ENCODE data around the gene ASNSD1. TPM values are rescaled to one million over a fixed set of nuclear protein-coding genes. Genes with fewer than 3 reads are reported as not detected.
"Not testable (repeated sequence)": the region's sequence is repeated elsewhere in the genome, so short reads cannot be mapped to it uniquely, and the experiment has no call there.

The ASNSD1 gene
- polyA plus RNA-seq, 3 donors: 62.3 to 66.3 (median 66.0) TPM

DNA sequence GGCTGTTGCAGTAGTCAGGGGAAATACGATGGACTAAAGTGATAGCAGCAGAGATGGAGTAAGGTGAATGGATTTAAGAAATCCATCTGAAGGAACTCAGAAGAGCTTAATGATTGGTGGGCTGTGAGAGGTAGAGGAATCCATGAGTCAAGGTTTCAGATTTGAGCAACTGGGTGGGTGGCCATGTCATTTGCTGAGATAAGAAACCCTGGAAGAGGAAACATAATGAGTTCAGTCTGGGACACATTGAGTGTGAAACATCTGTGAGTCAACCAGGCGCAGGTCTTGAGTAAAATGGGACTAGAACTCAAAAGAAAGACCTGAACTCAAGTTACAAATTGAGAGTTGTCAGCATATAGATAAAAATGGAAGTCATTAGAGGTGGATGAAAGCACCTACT lies 19.7 kb upstream of the ASNSD1 start:
- no peak for DNase-seq (ENCODE audit: low read depth in 3 of 3, low spot score in 2 of 3)

DNA sequence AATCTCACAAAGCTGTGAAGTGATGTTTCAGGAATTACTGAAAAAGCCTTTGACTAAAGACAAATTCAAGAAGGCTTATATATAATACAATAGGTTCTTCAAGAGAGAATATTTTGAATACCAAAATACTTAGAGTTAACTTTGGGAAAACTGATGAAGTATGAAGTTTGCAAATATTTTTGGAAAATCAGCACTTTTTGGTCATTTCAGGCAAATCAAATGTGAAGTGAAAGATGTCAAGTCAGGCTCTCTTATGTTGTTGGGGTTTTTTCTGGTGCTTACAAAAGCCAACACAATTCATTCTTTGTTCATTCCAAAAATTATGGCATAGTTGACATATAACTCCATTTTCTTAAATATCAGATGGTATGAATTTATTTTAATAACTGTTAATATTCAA lies 14.7 kb upstream of the ASNSD1 start:
- no peak for DNase-seq (ENCODE audit: low read depth in 3 of 3, low spot score in 2 of 3)

DNA sequence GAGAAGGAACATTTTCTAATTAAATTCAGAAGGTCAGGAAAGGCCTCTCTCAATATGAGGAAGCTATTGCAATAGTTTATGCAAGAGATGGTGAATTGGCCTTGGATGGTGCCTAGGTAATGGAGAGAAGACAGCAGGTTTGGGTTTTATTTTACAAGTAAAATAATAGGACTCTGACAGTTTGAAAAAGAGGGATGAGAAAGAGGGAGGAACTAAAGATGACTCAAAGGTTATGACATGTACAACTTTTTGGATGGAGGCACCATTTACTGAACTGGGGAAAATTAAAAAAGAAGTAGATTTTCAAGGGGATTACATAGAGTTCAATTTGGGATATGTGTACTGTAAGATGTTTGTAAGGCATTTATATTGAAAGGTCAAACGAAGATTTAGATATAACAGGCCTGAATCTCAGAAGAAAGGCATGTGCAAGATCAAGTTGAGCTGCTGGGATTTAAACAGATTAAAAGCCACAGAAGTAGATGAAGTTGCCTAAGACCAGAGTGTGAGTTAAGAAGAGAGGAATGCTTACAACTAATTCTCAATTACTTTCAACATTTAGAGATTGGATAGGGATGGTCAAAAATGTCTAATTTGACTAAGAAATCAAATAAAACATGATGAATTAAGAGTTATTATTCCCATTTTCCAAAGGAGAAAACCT lies 12.3 kb upstream of the ASNSD1 start:
- no peak for DNase-seq (ENCODE audit: low read depth in 3 of 3, low spot score in 2 of 3)

DNA sequence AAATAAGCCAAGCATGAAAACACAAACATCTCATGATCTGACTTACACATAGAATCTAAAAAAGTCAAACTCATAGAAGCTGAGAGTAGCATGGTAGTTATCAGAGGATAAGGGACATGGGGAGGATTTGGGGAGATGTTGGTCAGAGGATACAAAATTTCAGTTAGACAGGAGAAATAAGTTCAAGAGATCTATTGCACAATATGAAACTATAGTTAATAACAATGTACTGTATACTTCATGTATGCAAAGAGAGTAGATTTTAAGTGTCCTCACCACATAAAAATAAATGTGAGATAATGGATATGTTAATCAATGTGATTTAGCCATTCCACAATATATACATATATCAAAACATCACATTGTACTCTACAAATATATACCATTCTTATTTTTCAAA lies 10.0 kb upstream of the ASNSD1 start:
- DNase-seq (ENCODE audit: low read depth in 3 of 3, low spot score in 2 of 3): no peak

DNA sequence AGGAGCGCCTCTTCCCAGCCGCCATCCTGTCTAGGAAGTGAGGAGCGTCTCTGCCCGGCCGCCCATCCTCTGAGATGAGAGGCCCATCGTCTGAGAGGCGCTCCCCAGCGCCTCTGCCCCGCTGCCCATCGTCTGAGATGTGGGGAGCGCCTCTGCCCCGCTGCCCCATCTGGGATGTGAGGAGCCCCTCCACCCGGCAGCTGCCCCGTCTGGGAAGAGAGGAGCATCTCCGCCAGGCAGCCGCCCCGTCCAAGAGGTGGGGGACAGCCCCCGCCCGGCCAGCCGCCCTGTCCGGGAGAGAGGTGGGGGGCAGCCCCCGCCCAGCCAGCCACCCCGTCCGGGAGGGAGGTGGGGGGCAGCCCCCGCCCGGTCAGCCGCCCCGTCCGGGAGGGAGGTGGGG lies 7.8 kb upstream of the ASNSD1 start:
- DNase-seq (ENCODE audit: low read depth in 3 of 3, low spot score in 2 of 3): not testable (repeated sequence)

DNA sequence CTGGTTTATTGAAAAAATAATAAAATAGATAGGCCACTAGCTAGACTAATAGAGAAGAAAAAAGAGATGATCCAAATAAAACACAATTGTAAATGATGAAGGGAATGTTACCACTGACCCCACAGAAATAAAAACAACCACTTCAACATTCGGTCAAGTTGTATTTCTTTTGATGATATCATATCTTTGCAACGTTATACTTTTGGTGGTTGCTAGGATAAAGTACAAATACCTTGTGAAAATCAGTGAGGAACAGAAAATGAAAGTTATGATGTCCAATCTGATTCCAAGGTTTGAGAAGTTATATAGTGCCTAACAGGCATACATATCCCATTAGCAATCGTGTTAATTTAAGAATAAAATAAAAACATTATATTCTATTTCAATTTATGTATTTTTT lies 6.6 kb upstream of the ASNSD1 start:
- no peak for DNase-seq (ENCODE audit: low read depth in 3 of 3, low spot score in 2 of 3)

DNA sequence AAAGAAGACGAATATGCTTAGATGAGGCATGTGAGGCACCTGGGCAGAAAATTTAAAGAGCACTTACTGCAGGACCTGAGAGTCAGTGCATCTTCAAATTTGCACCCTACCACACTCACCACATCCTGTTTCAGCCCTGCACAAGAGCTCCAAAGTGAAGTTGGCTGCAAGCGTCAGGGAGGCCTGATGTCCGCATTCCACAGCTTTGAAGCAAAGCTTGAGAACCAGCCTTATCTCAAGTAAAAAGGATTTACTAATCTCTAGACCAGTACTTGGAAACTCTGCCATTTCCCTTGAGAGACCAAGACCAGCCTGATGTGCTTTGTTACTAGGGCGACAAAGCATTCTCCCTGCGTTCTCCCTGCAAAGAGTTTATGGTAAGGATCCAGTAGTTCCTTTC lies 3.4 kb upstream of the ASNSD1 start:
- no peak for DNase-seq (ENCODE audit: low read depth in 3 of 3, low spot score in 2 of 3)

DNA sequence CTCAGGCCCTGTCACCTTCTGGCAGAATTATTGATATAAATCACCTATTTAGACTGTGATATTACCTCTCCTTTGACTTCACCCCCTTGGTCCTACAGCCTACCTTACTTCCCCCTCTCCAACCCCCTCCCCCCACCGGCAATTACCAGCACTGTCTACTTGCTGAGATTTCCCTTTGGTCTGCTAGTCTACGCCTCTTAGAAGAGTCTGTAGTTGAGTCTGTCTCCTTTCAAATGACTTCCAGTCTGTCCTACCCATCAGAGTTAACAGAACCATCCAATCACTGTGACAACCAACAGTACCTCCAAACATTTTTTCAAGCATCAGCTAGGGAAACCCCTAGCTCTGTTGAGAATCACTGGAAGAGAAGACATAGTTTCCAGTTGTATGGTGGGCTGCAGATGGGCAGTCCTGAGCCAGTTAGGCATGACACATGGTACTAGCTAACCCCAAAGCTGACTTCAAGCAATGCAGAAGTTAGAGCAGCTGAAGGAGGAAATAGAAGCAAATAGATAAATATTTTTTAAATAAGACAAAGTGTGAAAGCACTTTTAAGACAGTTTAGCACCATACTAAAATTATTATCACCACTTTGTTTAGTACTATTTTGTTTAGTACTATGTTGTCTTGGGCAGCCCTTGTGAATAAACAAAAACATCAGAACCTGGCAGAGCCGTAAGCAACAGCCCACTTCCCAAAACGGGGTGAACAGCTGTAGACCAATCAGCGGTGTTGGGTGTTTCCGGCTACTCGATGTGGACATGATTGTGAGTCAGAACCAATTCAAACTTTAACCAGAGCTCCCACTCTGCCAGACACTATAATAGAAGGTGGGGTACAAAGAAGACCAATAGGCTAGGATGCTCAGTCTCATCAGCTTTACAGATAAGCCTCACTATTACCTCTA lies 2.7 kb upstream of the ASNSD1 start:
- DNase-seq (ENCODE audit: low read depth in 3 of 3, low spot score in 2 of 3): no peak

DNA sequence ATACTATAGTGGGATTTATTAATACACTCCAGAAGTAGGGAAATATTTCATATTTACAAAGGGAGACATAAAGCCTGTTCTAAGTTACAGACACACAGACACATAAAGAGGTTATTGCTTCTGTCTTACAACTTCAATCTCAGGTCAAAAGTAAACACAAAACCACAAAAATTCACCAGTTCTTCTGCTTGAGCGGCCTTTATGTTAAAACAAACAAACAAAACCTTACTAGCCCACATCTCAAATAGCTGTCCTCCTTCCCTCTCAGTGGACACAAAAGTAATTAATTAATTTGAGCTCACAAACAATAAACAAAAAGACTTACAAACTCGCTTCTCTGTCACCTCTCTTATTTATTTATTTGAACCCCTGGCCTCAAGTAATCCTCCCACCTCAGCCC lies 1.5 kb upstream of the ASNSD1 start:
- no peak for DNase-seq (ENCODE audit: low read depth in 3 of 3, low spot score in 2 of 3)

DNA sequence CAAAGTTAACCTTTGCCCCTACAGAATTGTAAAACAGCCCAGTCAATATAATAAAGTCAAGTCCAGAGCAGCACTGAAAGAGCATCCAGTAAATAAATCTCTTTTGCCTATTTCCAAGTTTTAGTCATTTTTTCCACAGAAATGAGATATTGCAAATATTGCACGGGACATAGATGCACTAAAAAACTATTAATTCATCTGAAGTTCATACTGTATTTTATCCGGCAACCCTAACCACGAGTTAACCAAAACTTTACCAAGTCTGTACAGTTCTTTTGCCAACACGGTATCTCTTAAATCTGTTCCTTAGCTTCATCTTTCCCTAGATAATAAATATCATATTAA lies 484 bp upstream of the ASNSD1 start:
- no peak for DNase-seq (ENCODE audit: low read depth in 3 of 3, low spot score in 2 of 3)

DNA sequence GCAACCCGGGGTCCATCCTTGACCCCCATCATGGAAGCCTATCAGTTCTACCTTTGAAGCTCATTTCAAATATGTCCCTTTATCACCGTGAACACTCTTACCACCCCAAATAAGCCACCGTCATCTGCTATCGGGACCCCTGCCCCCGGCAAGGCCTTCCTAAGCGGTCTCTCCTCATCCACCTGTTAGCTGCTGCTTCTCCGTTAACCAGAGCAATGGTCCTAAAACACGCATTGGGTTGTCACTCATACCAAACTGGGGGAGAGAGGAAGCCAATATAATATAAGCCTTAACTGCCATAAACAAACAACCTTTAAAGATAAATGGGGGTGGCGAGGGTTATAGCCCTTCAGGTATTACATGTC lies 680 bp downstream of the ASNSD1 start:
- no peak for DNase-seq (ENCODE audit: low read depth in 3 of 3, low spot score in 2 of 3)

DNA sequence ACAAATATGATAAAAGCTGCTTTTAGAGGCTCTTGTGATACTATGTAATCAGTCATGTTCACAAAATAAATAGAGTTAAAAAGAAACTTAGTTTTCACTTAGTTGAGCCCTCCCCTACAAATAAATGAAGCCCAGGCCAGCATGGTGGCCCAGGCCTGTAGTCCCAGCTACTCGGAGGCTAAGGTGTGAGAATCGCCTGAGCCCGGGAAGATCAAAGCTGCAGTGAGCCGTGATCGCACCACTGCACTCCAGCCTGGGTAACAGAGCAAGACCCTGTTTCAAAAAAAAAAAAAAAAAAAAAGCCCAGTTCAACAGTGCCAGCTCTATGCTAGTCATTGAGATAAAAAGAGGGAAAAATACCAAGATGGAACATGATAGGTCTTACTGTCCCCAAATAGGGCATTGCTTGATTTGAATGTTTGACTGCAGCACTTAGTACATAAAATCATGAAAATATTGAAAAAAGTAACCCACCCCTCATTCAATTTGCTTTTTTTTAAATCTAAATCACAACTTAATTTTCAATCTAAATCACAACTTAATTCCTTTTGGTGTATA lies 1.5 kb downstream of the ASNSD1 start:
- DNase-seq (ENCODE audit: low read depth in 3 of 3, low spot score in 2 of 3): no peak

DNA sequence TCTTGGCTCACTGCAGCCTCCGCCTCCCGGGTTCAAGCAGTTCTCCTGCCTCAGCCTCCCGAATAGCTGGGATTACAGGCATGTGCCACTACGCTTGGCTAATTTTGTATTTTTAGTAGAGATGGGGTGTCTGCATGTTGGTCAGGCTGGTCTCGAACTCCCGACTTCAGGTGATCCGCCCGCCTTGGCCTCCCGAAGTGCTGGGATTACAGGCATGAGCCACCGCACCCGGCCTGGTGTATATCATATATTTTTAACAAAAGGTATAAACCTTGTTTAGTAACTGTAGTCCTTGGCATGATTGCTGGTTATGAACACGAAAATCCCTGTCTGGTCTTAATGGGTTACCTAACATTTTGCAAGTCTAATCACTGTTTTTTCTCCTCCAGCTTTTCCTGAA lies 2.1 kb downstream of the ASNSD1 start:
- not testable (repeated sequence) for DNase-seq (ENCODE audit: low read depth in 3 of 3, low spot score in 2 of 3)

DNA sequence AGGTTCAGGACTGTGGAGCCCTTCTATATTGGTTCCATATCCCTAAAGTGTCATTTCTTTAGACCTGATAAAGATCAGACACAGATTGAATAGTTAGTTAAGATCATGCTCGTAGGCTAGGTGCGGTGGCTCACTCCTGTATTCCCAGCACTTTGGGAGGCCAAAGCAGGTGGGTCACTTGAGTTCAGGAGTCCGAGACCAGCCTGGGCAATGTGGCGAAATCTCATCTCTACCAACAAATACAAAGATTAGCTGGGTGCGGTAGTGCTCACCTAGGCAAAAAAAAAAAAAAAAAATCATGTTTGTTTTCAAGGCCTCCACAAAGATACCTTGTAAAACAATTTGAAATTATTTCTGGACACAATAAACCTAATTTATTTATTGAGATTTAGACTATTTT lies 8.7 kb downstream of the ASNSD1 start:
- no peak for DNase-seq (ENCODE audit: low read depth in 3 of 3, low spot score in 2 of 3)

DNA sequence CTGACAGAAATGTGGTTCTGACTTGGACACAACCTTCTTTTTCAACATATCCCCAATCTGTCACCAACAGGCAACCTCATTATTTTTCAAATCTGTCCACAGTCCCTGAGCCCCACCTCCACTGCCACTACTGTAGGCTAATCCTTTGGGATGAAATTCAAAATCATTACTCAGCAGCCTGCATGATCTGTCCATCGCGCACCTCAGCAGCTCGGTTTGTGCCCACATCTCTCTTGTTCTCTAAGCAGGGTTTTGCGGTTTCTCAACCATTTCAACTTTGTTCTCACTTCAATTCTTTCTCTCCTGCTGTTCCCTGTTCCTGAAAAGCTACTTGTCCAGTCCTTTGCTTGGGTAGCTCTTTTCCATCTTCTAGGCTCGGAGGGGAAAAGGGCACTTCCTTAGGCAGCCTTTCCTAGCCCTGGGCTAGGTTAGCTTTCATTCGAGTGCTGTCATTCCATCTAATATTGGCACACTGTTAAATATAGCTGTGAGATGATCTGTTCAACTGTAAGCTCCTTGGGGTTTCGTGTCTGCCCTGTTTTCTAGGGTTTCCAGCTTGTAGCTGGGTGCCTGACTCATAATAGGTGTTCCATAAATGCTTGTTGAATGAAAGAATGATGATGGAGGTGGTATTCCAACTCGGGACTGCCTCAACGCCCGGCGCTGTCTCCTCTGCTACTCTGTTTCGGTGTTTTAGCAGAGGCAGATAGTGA lies 12.6 kb downstream of the ASNSD1 start:
- DNase-seq (ENCODE audit: low read depth in 3 of 3, low spot score in 2 of 3): no peak

DNA sequence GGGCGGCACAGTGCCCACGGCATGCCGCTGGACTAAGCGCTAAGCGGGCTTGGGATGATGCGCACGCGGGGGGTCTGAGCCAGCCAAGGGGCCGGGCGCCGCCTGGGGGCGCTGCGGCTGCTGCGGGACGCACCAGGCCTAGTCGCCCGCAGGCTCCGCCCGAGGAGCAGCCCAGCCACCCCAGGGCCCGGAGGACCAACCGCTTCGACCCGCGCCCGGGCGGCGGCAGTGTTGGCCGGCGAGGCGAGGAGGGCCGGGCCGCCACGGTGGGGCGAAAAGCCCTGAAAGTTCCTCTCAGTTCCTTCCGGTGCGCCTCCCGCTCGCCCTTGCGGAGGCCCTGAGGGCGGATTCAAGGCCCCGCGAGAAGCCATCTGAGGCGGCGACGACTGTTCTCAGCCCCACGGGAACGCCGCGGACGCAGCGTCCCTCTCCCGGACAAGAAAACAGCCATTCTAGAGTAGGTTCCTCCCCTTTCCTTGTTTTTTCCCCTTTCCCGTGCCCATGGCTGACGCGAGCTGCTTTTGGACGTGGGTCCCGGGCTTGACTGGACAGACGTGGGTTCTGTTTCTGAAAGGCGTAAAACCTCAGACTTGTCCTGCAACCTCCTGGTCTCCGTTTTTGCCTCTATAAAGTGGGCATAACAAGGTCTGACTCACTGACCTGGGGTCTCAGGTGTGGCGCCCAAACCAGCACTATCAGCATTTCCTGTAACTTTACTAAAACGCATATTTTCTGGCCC lies 13.3 kb downstream of the ASNSD1 start, which contains the start of gene ANKAR:
Gene ANKAR, plus strand, starts transcription at position 297 of the 739 bp plus-strand sequence. CDS start 1,821 bp downstream, outside the sequence.
- peak in 2 of 3 donors; percentile 65 to 74 for DNase-seq (ENCODE audit: low read depth in 3 of 3, low spot score in 2 of 3)

DNA sequence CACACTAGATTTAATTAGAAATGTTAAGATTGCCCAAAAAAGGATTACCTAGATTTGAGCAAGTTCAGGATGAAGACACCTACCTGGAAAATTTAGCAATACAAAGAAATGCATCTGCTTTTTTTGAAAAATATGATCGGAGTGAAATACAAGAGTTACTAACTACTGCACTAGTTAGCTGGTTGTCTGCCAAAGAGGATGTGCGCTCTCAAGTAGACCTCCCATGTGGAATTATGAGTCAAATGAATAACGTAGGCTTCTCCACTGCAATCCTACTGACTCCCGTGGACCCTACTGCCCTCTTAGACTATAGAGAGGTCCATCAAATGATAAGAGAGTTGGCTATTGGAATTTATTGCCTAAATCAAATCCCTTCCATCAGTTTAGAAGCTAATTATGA lies 15.2 kb downstream of the ASNSD1 start:
- DNase-seq (ENCODE audit: low read depth in 3 of 3, low spot score in 2 of 3): no peak

DNA sequence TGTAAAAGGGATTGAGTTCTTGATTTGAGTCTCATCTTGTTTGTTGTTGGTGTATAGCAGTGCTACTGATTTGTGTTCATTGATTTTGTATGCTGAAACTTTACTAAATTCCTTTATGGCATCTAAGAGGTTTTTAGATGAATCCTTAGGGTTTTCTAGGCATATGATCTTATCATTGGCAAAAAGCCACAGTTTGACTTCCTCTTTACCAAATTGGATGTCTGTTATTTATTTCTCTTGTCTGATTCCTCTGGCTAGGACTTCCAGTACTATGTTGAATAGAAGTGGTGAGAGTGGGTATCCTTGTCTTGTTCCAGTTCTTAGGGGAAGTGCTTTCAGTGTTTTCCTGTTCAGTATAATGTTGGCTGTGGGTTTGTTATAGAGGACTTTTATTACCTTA lies 18.0 kb downstream of the ASNSD1 start:
- no peak for DNase-seq (ENCODE audit: low read depth in 3 of 3, low spot score in 2 of 3)

DNA sequence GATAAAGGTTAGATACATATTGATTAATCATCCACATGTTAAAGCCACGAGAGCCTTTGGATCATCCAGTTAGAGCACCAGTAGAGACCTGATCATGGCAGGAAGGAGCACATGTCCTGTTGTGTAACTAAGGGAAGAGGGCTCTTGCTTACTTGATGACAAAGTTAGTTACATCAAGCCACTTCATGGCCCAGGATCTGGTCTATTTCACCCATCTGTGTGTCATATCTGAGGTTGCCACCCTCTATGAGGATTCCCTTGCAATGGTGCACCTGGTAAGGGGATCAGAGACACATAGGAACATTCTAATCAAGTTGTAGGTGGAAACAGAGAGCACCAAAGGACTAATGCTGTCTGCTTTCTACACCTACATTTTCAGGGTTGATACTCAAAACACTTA lies 19.9 kb downstream of the ASNSD1 start:
- no peak for DNase-seq (ENCODE audit: low read depth in 3 of 3, low spot score in 2 of 3)

DNA sequence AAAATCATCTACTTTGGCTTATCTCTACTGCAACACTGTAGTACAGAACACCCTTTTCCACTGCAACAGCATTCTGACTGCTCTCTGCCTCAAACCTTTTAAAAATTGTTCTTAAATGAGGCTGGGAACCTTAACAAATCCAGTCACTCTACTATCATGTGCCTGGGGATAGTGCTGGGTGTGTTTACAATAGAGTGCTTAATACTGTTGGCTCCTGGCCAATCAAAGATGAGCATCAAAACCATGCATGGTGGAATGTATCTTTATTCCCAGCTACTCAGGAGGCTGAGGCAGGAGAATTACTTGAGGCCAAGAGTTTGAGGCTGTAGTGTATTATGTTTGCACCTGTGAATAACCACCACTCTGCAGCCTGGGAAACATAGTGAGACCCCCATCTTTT lies 20.6 kb downstream of the ASNSD1 start:
- DNase-seq (ENCODE audit: low read depth in 3 of 3, low spot score in 2 of 3): no peak

DNA sequence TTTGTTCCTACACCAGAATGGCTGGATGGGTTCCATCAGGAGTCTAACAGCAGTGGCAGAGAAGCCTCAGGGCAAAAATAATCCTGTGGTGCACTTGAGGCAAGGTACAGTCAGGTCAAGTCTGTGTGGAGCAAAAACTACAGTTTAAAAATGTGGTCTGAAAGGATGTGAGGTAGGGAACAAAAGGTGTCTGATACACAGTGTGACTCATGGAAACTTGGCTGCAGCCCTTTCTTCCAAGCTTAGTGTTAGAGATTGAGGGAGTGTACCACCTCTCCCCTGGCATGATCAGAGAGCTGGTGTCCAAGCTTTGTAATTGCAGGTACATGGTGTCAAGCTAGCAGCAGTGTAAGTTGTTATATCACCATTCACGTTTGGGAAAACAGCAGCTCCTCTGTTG lies 22.1 kb downstream of the ASNSD1 start:
- no peak for DNase-seq (ENCODE audit: low read depth in 3 of 3, low spot score in 2 of 3)
